Ramos (cell line): ENCODE measurements around the gene HOXB5.

Experiments used
- in situ Hi-C: fragments of 300-500 bp; cut with MboI; formaldehyde crosslinking; loops from one replicate; pipeline ENCODE4 v1.14.3; 2022; ENCODE audit warnings: low sequenced_read_pairs; ENCODE audit not compliant: unreplicated experiment

The HOXB5 gene

DNA sequence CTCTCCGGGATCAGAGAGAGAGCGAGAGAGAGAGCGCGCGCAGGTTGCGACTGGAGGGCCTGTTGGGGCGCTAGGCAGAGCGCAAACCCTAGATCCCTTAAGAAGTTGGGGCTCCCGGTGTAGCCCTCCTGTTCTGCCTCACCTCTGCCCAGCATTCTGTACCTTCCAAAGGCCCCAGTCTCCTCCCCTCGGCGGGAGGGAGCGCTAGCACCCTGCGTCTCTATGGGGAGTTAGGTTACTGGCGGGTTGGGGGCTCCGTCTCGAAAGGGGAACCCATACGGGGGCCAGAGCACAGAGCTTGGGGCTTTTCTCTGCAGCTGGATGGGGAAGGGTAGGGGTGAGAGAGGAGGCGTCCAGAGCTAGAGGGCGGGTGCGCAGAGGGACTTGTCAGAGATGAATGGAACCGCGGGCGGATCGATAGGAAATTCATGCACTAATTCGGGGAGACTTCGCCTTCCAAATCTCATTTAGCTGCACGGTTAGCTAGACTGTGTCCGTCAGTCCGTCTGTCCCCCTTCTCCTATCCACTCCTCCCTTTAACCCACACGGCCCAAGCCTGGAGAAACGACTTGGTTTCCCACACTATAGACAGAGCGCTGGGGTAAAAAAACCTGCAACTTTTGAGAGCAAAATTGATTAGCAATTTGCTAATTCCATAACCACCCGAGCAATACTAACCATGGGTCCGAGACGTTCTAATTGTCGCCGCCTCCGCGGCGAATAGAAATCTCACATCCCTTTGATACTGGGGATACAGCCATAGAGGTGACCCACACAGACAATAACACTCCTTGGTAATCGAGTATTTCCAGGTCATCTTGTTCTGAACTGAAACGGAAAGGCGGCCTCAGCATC is 14.7 kb downstream of the HOXB5 start:
- in situ Hi-C loops, result no loop called here

GRCh38 chr17:48577946-48578615 is 15.5 kb downstream of the HOXB5 start, which contains the start of gene HOXB4:
TSS of gene HOXB4 (minus strand) at chr17:48578350. CDS start at chr17:48578319, 31 bp downstream.
- in situ Hi-C loops, result no loop called here

- in situ Hi-C loops, result no loop called here
Observed at GRCh38 chr17:48577330-48577945, 16.1 kb downstream of the HOXB5 start.

GRCh38 chr17:48576479-48577309 is 16.9 kb downstream of the HOXB5 start:
- in situ Hi-C loops, result no loop called here

- in situ Hi-C loops, result no loop called here
Observed at GRCh38 chr17:48575673-48576478, 17.7 kb downstream of the HOXB5 start.

- in situ Hi-C loops, result no loop called here
Observed at GRCh38 chr17:48575066-48575582, 18.5 kb downstream of the HOXB5 start.

DNA sequence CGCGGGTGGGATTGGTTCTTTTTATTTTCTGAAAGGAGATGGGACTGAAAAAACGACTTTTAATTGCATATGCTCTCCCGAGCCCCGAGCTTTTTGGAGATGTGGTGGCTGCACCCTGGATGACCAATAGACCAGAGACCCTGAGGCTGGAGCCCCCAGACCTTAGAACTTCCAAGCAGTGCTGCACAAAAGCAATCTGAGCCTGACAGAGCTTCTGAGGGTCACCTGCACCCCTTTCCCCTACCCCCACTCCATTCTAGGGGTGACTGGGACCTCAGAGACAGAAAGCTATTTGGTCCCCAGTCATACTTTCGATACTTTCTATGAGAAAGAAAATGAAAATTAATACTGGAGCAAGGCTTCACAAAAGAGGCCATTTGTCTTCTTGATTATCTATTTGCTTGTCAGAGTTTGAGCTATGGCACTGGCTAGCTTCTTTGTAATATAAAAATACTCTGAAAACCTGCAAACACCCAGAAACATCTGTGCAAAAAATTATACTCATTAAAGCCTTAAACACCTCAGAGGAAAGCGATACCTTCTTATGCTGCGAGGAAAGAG is 19.0 kb downstream of the HOXB5 start:
- in situ Hi-C loops, result no loop called here

GRCh38 chr17:48571826-48572417 is 21.7 kb downstream of the HOXB5 start:
- in situ Hi-C loops, result no loop called here

DNA sequence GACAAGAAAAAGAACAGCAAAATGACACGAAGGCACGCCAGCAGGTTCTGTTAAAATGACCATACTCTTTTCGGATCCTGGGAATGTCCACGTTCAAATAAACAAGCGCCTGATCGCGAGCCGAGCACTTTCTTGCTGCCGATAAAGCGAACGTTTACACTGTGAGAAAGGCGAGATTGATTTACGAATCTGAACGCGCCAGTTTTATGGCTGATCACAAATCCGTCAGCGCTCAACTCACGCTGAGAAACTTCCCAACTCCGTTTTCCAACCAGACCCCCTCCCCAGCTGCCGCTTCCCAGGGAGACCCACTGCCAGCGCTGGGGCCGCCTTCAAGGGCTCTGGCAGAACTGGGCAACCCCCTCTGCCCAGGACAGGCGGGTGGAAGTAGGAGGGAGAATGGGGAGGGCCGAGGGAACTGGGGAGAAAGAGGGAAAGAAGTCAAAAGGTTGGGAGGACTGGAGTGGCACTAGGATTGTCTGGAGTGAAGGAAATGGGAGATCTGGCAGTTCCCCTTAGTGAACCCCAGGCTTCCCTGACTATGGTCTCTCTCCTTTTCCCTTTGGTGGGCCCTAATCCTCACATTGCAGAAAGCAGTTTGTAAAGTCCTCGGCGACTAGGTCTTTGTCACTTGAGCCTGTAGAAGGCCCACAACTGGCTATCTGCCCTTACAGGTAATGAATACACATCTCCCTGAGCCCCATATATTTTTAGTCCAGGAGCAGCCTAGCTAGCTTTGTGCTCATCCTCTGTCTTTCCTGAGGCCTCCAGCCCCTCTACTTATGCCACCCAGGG is 22.4 kb downstream of the HOXB5 start:
- in situ Hi-C loops, result no loop called here

- in situ Hi-C loops, result no loop called here
Observed at GRCh38 chr17:48570325-48571023, 23.1 kb downstream of the HOXB5 start.

DNA sequence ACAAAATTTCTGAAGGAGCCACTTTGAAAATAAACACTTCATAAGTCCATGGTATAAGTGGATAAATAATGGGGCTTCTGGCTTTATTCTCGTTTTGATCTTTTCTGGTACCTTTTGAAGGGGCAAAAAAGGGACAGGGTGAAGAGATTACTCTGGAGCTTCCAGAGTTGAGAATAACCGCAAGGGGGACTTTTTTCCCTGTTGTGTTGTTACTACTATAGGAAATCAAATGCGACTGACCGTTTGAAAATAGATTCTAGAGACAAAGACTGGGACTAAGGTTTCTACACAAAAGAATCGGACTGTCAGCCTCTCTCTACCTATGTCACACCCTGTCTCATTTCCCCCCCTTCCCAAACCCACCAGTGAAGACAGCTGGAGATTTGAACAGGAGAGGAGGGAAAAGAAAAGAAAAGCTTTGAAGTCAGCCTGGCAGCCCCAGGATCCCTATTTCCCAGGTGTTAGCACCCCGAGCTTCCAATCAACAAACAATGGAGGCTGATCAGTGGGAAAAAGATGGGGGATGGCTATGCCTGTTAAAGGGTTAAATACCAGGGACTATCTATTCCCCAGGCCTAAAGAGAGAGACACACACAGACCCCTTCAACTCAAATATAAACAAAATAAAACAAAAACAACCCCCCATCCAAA is 23.8 kb downstream of the HOXB5 start:
- in situ Hi-C loops, result no loop called here

DNA sequence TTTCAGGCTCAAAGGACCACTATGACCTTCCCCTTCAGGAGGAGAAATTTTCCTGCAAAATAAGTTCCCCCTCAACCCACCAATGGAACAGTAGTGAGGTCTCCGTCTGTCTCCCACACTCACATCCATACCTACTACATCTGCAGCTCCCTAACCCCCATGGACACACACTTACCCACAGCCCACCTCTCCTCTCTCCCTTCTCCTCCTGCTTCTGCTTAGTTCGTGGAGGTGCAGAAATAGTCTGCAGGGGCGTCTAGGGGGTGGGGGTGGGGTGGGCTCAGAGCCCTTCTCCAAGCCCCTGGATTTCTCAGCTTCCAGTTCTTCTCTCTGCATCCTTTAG is 24.4 kb downstream of the HOXB5 start:
- in situ Hi-C loops, result no loop called here

DNA sequence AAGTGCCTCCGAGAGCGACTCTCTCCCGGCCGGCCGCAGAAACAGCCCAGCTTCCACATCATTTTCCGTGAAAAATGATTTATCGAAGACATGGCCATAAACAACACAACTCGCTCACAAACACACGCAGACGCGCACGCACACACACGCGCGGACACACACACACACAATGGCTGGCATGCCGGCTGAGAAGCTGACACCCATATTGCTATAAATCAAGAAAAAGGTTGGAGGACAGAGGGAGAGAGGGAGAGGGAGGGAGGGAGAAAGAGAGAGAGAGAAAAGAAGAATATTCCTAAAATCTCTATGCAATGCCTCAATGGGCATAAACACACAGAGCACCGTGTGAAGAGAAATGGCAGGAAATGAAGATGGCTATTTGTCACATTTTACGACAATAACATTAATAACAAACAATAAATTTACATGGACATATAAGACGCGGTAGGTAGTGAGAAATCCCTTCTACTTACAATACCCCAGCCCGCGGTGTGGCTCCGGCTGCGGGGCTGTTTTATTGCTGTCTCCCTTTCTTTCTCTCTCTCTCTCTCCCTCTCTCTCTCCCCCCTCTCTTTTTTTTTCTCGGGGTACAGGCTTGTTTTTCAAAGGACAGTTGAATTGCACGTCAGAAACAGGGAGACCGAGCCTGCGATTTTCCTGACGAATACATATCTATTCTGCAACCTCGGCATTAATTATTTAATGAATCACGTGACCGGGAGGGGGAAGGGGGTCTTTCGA is 24.9 kb downstream of the HOXB5 start:
- in situ Hi-C loops, result no loop called here

- in situ Hi-C loops, result no loop called here
Observed at GRCh38 chr17:48567646-48568354, 25.8 kb downstream of the HOXB5 start.

DNA sequence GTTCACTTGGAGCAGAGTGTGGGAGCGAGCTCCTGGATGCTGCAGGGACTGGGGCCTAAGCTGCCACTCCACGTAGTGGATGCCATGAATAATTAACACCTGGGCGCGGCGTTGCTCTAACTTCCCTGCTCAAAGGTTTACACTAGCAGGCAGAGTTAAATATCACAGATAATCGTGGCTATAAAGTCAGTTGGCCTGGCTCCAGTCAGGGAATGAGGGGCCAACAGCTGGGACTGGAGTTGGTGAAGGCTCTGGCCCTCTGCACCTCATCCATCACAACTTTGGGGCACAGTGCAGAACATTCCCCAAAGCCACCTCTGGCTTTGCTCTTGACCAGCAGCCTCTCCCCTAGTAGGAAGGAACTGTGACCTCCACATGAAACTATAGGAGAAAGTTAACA is 26.4 kb downstream of the HOXB5 start:
- in situ Hi-C loops, result no loop called here

DNA sequence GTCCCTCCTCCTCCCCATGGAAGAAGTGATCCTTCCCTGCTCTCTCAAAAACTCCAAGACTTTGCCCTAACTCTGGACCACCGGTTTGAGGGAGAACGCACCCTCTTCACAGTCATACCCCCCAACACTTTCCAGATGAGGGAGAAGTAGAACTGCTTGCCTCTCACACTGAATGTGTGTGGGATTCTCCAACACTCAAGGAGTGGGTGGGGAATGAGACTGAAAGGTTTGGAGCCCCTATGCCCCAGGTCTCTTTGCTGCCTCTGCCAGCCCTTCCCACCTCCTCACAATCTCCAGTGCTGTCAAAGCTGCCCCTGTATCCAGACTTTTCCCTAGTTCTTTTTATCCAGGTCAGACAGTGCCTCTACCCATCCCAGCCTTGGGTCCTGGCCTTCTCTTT is 26.9 kb downstream of the HOXB5 start:
- in situ Hi-C loops, result no loop called here
